ENCODE measurements around the gene ZNF500. TPM values are rescaled to one million over a fixed set of nuclear protein-coding genes. Genes with fewer than 3 reads are reported as not detected.

ZNF500 gene
- total and polyA plus RNA-seq, 4 donors: 5.8 to 21.7 (median 14.5) TPM

DNA sequence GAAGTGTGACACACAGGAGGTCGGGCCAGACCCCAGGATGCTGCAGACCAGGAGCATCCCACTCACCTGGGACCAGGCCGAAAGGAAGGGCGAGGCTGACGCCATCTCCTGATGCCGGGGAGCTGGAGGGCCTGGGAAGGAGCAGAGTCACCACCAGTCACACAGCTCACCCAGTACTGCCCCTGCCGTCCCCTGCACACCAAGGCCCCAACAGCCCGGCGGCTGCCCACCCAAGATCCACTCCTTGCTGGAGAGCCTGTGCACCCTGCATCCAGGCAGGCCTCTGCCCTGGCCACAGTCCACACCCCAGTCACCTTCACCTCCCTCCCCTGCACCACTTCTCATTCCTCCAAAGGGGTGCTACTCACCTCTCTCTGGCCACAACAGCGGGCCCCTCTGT lies 4.8 kb downstream of the ZNF500 start:
- WGBS (ENCODE audit: insufficient coverage): 97% methylated on average over 8 of the region's 9 CpGs
- no peak for DNase-seq (ENCODE audit: low read depth in 4 of 6, low spot score in 6 of 6)
- no peaks in the 10 kb centered on the region for H3K27me3 ChIP-seq (ENCODE audit: control insufficient read depth, insufficient read depth, low read length)

DNA sequence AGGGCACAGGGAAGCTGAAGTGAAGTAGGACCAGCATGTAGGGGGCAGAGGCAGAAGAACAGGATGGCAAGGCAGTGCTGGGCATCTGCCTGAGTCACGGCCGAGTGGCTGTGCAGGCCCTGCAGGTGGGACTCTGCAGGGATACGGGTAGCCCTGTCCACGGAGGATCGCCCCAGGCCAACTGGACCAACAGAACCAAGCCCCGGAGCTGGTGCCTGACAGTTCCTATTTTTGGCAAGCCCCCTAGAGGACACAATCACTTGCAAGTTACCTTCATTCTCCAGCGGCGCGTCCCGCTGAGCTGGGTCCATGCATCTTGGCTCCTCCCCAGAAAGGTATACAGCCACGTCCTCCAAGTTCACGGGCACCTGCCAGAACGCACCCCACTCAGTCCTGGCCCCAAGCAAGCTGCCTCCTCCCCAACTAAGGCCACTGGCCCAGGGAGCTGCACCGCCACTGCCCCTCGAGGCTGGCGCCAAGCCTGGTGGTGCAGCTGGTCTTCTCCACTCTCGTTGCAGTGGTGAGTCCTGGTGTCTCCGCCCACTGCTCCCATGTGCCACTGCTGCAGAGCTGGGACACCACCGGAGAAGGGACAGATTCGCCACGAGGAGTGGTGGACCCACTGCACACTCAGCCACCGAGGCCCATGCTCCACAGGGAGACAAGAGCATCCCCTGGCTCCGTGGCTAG lies 6.6 kb downstream of the ZNF500 start:
- Histone ChIP-seq H3K27ac (ENCODE audit: low read depth, low read length) (no peak overlapping the region), H3K4me1 (ENCODE audit: control insufficient read depth, insufficient read depth, low read length) (peaks cover 4% of the 10 kb centered on the region), H3K4me3 (ENCODE audit: low read depth, low read length) (no peak overlapping the region), H3K9me3 (ENCODE audit: control insufficient read depth, insufficient read depth, low read length) (no peaks in the 10 kb centered on the region), H3K27me3 (ENCODE audit: control insufficient read depth, insufficient read depth, low read length) (no peaks in the 10 kb centered on the region), H3K36me3 (ENCODE audit: control insufficient read depth, insufficient read depth, low read length) (peaks cover 93% of the 10 kb centered on the region)
- no peak for DNase-seq (ENCODE audit: low read depth in 4 of 6, low spot score in 6 of 6)
- WGBS (ENCODE audit: insufficient coverage): 93% methylated on average over 23 of the region's 23 CpGs

More for the DNA sequence above, 4.8 kb downstream of the ZNF500 start:
- H3K27ac ChIP-seq (ENCODE audit: low read depth, low read length): no peak overlapping the region
- H3K4me3 ChIP-seq (ENCODE audit: low read depth, low read length): no peak overlapping the region
- peaks cover 16% of the 10 kb centered on the region for H3K4me1 ChIP-seq (ENCODE audit: control insufficient read depth, insufficient read depth, low read length)
- no peaks in the 10 kb centered on the region for H3K9me3 ChIP-seq (ENCODE audit: control insufficient read depth, insufficient read depth, low read length)
- peaks cover 84% of the 10 kb centered on the region for H3K36me3 ChIP-seq (ENCODE audit: control insufficient read depth, insufficient read depth, low read length)

DNA sequence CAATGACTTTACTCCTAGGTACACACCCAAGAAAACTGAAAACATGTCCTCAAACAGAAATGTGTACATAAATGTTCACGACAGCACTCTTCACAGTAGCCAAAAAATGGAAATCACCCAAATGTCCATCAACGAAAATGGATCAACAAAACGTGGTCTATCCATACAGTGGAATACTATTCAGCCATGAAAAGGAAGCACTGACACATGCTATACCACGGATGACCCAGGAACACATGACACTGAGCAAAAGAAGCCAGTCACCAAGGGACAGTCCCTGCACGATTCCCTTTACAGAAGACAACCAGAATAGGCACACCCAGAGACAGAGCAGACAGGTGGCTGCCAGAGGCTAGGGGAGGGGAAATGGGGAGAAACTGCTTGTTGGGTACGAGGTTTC lies 11.3 kb downstream of the ZNF500 start:
- 93% methylated on average over 5 of the region's 6 CpGs for WGBS (ENCODE audit: insufficient coverage)
- no peaks in the 10 kb centered on the region for H3K27me3 ChIP-seq (ENCODE audit: control insufficient read depth, insufficient read depth, low read length)
- no peak for DNase-seq (ENCODE audit: low read depth in 4 of 6, low spot score in 6 of 6)
- H3K9me3 ChIP-seq (ENCODE audit: control insufficient read depth, insufficient read depth, low read length): no peaks in the 10 kb centered on the region
- no peak overlapping the region for H3K4me3 ChIP-seq (ENCODE audit: low read depth, low read length)
- H3K36me3 ChIP-seq (ENCODE audit: control insufficient read depth, insufficient read depth, low read length): peaks cover 95% of the 10 kb centered on the region
- no peaks in the 10 kb centered on the region for H3K4me1 ChIP-seq (ENCODE audit: control insufficient read depth, insufficient read depth, low read length)
- no peak overlapping the region for H3K27ac ChIP-seq (ENCODE audit: low read depth, low read length)

DNA sequence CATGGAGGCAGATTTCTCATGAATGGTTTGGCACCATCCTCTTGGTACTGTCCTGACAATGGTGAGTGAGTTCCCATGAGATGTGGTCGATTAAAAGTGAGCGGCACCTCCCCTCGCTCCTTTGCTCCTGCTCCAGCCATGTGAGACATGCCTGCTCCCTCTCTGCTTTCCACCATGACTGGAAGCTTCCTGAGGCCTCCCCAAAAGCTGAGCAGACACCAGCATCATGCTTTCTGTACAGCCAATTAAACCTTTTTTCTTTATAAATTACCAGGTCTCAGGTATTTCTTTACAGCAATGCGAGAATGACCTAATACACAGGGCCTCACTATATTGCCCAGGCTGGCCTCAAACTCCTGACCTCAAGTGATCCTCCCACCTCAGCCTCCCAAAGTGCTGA lies 12.1 kb downstream of the ZNF500 start:
- 100% methylated on average over 4 of the region's 4 CpGs for WGBS (ENCODE audit: insufficient coverage)
- peaks cover 95% of the 10 kb centered on the region for H3K36me3 ChIP-seq (ENCODE audit: control insufficient read depth, insufficient read depth, low read length)
- H3K27ac ChIP-seq (ENCODE audit: low read depth, low read length): no peak overlapping the region
- no peaks in the 10 kb centered on the region for H3K4me1 ChIP-seq (ENCODE audit: control insufficient read depth, insufficient read depth, low read length)
- DNase-seq (ENCODE audit: low read depth in 4 of 6, low spot score in 6 of 6): no peak
- no peaks in the 10 kb centered on the region for H3K27me3 ChIP-seq (ENCODE audit: control insufficient read depth, insufficient read depth, low read length)
- H3K9me3 ChIP-seq (ENCODE audit: control insufficient read depth, insufficient read depth, low read length): no peaks in the 10 kb centered on the region
- no peak overlapping the region for H3K4me3 ChIP-seq (ENCODE audit: low read depth, low read length)

DNA sequence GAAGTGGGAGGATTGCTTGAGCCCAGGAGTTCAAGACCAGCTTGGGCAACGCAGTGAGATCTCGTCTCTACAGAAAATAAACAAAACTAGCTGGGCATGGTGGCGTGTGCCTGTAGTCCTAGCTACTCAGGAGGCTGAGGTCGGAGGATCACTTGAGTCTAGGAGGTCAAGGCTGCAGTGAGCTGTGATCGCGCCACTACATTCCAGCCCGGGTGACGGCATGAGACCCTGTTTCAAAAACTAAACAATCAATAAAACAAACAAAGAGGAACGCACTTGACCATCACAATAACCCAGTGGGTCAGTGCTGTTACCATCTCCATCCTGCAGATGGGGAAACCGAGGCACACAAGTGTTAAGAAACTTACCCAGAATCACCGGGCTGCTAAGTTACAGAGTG lies 13.7 kb downstream of the ZNF500 start:
- peaks cover 95% of the 10 kb centered on the region for H3K36me3 ChIP-seq (ENCODE audit: control insufficient read depth, insufficient read depth, low read length)
- no peaks in the 10 kb centered on the region for H3K4me1 ChIP-seq (ENCODE audit: control insufficient read depth, insufficient read depth, low read length)
- 96% methylated on average over 9 of the region's 11 CpGs for WGBS (ENCODE audit: insufficient coverage)
- no peaks in the 10 kb centered on the region for H3K9me3 ChIP-seq (ENCODE audit: control insufficient read depth, insufficient read depth, low read length)
- H3K27me3 ChIP-seq (ENCODE audit: control insufficient read depth, insufficient read depth, low read length): no peaks in the 10 kb centered on the region
- no peak overlapping the region for H3K27ac ChIP-seq (ENCODE audit: low read depth, low read length)
- no peak for DNase-seq (ENCODE audit: low read depth in 4 of 6, low spot score in 6 of 6)
- no peak overlapping the region for H3K4me3 ChIP-seq (ENCODE audit: low read depth, low read length)

DNA sequence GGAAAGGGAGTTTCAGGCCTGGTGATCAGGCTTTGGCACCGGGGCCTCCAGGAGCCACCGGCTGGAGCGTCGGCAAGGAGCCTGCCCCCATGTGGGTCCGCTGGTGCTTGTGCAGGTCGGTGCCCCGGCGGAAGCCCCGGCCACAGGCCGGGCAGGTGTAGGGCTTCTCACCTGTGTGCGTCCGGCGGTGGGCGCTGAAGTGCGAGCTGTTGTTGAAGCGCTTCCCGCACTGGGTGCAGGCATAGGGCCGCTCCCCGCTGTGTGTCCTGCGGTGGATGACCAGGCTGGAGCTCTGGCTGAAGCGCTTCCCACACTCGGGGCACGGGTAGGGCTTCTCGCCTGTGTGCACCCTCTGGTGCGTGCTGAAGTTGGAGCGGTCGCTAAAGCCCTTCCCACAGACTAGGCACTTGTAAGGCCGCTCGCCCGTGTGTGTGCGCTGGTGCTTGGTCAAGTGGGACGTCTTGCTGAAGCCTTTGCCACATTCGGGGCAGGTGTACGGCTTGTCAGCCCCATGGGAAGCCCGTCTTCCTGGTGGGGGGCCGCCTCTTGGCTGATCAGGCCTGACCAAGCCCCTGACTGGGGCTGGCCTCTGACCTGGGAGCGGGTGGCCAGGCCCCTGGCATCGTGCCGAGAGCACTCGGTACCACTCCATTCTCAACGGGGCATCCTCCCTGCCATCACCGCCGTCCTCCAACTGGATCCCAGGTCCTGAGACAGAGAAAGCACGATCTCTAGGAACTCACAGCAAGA lies 14.4 kb downstream of the ZNF500 start:
- 96% methylated on average over 44 of the region's 44 CpGs for WGBS (ENCODE audit: insufficient coverage)
- H3K27ac ChIP-seq (ENCODE audit: low read depth, low read length): no peak overlapping the region
- peaks cover 2% of the 10 kb centered on the region for H3K4me1 ChIP-seq (ENCODE audit: control insufficient read depth, insufficient read depth, low read length)
- H3K36me3 ChIP-seq (ENCODE audit: control insufficient read depth, insufficient read depth, low read length): peaks cover 89% of the 10 kb centered on the region
- H3K4me3 ChIP-seq (ENCODE audit: low read depth, low read length): no peak overlapping the region
- H3K9me3 ChIP-seq (ENCODE audit: control insufficient read depth, insufficient read depth, low read length): no peaks in the 10 kb centered on the region
- no peak for DNase-seq (ENCODE audit: low read depth in 4 of 6, low spot score in 6 of 6)
- no peaks in the 10 kb centered on the region for H3K27me3 ChIP-seq (ENCODE audit: control insufficient read depth, insufficient read depth, low read length)

DNA sequence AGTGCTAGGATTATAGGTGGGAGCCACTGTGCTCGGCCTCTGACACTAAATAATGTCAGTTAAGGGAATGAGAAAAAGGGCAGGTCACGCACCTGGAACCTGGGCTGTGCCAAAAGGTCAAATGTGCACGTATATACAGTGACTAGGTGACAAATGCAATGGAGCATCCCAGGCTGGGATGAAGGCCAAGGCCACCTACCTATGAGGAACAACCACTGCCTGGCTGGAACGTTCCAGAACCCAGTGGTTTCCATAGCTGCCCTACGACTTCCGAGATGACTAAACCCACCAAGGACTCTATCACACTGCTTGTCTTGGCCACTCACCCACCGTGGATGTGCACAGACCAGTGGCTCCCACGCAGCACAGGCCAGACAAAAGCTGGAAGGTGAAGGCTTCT lies 16.1 kb downstream of the ZNF500 start:
- Histone ChIP-seq H3K36me3 (ENCODE audit: control insufficient read depth, insufficient read depth, low read length) (peaks cover 90% of the 10 kb centered on the region), H3K27ac (ENCODE audit: low read depth, low read length) (no peak overlapping the region)

DNA sequence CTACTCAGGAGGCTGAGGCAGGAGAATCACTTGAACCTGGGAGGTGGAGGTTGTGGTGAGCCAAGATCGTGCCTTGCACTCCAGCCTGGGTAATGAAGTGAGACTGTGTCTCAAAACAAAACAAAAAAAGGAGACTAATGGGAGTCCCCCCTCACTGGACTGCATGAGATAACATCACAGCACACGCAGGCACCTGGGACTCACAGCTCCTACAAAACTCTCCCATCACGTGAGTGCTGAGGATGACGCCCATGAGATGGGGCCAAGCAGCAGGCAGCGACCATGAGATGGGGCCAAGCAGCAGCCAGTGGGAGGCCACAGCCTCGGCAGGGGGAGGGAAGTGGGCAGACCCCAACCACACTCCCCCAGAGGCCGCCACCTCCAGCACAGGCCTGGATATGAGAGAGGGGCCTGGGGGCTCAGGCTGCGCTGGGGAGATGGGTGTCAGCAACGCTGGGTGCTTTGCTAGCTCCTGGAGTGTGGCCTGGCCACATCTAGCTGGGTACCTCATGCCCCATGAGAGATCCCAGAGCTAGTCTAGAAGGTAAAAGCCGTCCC lies 17.2 kb downstream of the ZNF500 start:
- DNase-seq (ENCODE audit: low read depth in 4 of 6, low spot score in 6 of 6): no peak
- H3K36me3 ChIP-seq (ENCODE audit: control insufficient read depth, insufficient read depth, low read length): peaks cover 85% of the 10 kb centered on the region
- H3K4me1 ChIP-seq (ENCODE audit: control insufficient read depth, insufficient read depth, low read length): peaks cover 12% of the 10 kb centered on the region
- H3K27ac ChIP-seq (ENCODE audit: low read depth, low read length): no peak overlapping the region
- H3K27me3 ChIP-seq (ENCODE audit: control insufficient read depth, insufficient read depth, low read length): no peaks in the 10 kb centered on the region
- WGBS (ENCODE audit: insufficient coverage): 89% methylated on average over 9 of the region's 10 CpGs
- H3K4me3 ChIP-seq (ENCODE audit: low read depth, low read length): no peak overlapping the region
- H3K9me3 ChIP-seq (ENCODE audit: control insufficient read depth, insufficient read depth, low read length): no peaks in the 10 kb centered on the region

More for the DNA sequence above, 16.1 kb downstream of the ZNF500 start:
- no peak for DNase-seq (ENCODE audit: low read depth in 4 of 6, low spot score in 6 of 6)
- H3K27me3 ChIP-seq (ENCODE audit: control insufficient read depth, insufficient read depth, low read length): no peaks in the 10 kb centered on the region
- no peaks in the 10 kb centered on the region for H3K9me3 ChIP-seq (ENCODE audit: control insufficient read depth, insufficient read depth, low read length)
- H3K4me3 ChIP-seq (ENCODE audit: low read depth, low read length): no peak overlapping the region
- peaks cover 12% of the 10 kb centered on the region for H3K4me1 ChIP-seq (ENCODE audit: control insufficient read depth, insufficient read depth, low read length)
- WGBS (ENCODE audit: insufficient coverage): 88% methylated on average over 8 of the region's 8 CpGs

DNA sequence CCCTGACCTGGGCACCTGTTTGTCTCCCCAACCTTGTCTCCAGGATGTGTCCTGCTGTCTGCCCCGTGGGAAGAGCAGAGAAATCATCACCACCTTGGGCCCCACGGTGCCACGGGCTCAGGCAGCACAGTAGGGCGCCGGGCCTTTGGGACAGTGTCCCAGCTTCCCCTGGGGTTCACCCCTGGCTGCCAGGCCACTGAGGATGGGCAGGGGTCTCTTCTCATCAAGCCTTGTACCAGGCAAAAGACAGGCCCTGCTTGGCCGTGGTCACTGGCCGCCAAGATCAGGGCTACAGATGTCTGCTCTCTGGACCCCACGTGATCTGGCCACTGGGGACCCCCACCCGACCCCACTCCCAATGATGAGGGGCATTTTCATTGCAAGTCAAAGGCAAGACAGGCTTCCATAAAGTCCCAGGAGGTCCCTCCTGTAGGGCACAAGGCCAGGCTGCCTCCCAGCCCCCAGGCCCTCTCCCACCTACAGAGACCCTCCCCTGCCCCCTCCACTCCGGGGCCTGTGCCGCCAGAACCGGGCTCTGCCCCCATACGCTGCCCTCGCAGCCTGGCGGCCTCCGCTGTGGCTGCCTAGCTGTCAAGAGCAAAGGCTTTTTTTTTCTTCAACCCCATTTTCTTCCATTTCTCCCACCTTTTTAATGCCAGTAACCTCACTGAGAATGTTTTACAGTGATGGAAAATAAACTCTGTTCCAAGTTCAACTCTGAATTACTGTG lies 18.1 kb downstream of the ZNF500 start:
- Histone ChIP-seq H3K27me3 (ENCODE audit: control insufficient read depth, insufficient read depth, low read length) (no peaks in the 10 kb centered on the region), H3K36me3 (ENCODE audit: control insufficient read depth, insufficient read depth, low read length) (peaks cover 79% of the 10 kb centered on the region)
- WGBS (ENCODE audit: insufficient coverage): 93% methylated on average over 16 of the region's 16 CpGs

More for the DNA sequence above, 18.1 kb downstream of the ZNF500 start:
- Histone ChIP-seq H3K27ac (ENCODE audit: low read depth, low read length) (no peak overlapping the region), H3K9me3 (ENCODE audit: control insufficient read depth, insufficient read depth, low read length) (no peaks in the 10 kb centered on the region), H3K4me1 (ENCODE audit: control insufficient read depth, insufficient read depth, low read length) (peaks cover 12% of the 10 kb centered on the region), H3K4me3 (ENCODE audit: low read depth, low read length) (no peak overlapping the region)
- no peak for DNase-seq (ENCODE audit: low read depth in 4 of 6, low spot score in 6 of 6)

All from spinal cord (tissue), 10 donors.